GM20000 (cell line): Measurements from ENCODE around the gene MAGED2.
"Not testable (repeated sequence)": the region's sequence is repeated elsewhere in the genome, so short reads cannot be mapped to it uniquely, and the experiment has no call there.

Source experiments
- DNase-seq: peaks from one replicate; pipeline ENCODE4 v3.0.0; 2012; ENCODE audit warnings: low spot score
- TF ChIP-seq, protein P1 (sequence below): IDR thresholded peaks from 2 replicates; pipeline ENCODE4 v1.5.1; 2012; ENCODE audit warnings: mild to moderate bottlenecking, control low read depth; ENCODE audit errors: extremely low read depth, missing control alignments

The MAGED2 gene

DNA sequence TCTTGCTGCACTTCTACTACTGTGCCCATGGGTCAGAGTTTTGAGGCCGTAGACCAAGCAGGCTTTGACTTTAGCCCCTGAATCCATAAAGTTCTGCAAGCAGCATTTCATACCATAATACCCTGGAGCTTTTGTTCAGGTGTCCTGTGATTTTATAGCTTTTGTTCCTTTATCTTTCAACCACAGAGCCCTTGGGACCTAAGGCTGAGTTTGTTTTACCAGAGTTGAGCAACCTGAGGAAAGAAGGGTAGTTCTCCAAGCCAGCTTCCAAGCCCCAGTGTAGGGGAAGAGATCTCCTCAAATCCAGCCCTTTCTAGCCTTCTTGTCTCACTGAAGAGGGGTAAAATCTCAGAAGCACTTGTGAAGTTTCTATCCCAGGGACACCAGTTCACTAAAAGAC lies 35.1 kb downstream of the MAGED2 start:
- DNase-seq = no peak
- TF ChIP-seq, protein P1, sequence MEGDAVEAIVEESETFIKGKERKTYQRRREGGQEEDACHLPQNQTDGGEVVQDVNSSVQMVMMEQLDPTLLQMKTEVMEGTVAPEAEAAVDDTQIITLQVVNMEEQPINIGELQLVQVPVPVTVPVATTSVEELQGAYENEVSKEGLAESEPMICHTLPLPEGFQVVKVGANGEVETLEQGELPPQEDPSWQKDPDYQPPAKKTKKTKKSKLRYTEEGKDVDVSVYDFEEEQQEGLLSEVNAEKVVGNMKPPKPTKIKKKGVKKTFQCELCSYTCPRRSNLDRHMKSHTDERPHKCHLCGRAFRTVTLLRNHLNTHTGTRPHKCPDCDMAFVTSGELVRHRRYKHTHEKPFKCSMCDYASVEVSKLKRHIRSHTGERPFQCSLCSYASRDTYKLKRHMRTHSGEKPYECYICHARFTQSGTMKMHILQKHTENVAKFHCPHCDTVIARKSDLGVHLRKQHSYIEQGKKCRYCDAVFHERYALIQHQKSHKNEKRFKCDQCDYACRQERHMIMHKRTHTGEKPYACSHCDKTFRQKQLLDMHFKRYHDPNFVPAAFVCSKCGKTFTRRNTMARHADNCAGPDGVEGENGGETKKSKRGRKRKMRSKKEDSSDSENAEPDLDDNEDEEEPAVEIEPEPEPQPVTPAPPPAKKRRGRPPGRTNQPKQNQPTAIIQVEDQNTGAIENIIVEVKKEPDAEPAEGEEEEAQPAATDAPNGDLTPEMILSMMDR = no peak

DNA sequence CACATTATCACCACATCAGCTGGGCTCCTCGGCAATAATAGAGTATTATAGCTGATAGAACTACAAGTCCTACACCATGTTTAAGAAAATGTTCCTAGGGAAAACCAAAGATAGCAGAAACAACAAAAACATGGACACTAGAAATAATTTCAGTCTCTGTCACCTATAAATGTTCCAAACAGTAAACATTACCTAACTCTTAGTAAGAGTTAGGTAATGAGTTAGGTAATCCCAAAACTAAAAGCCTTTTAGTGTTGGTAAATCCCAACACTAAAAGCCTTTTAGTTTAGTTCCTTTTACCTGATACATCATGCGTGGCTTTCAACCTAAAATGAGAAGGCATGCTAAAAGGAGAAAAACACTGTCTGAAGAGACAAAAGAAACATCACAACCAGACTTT lies 35.5 kb downstream of the MAGED2 start:
- no peak for DNase-seq
- TF ChIP-seq, protein P1 = no peak

DNA sequence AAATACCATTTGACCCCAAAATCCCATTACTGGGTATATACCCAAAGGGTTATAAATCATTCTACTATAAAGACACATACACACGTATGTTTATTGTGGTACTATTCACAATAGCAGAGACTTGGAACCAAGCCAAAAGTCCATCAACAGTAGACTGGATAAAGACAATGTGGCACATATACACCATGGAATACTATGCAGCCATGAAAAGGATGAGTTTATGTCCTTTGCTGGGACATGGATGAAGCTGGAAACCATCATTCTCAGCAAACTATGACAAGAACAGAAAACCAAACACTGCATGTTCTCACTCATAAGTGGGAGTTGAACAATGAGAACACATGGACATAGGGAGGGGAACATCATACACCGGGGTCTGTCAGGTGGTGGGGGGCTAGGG lies 40.2 kb downstream of the MAGED2 start:
- DNase-seq = not testable (repeated sequence)

DNA sequence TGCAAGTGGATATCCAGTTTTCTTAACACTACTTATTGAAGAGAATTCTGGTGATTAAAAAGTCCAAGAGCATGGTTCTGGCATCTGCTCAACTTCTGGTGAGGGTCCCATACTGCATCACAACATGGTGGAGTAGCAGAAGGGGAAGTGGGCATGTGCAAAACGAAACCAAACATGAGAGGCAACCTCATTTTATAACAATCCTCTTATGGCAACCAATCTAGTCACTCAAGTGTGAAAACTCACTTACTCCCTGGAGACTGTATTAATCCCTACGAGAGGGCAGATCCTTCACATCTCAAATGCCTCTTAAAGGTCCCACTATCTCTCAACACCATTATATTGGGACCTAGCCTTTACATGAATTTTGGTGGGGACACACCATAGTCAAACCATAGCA lies 57.7 kb downstream of the MAGED2 start:
- TF ChIP-seq, protein P1 = no peak
- no peak for DNase-seq
